Vagina (tissue), 2 donors: ENCODE results near the gene SPEF1.
A peak's percentile ranks its signal among the peaks of the same experiment; 100 is the strongest.

Experiments used
- POLR2A ChIP-seq, 2 donors: fragments of 450-650 bp; IDR thresholded peaks; one replicate each; pipeline ENCODE4 v1.6.1; 2017; ENCODE audit warnings: antibody characterized with exemption in 2 of 2, mild to moderate bottlenecking in 2 of 2, moderate library complexity in 2 of 2
- POLR2AphosphoS5 ChIP-seq, 2 donors: sonication (generic); formaldehyde crosslinking; IDR thresholded peaks; one replicate each; pipeline ENCODE4 v1.9.0; 2017; ENCODE audit warnings: antibody characterized with exemption in 2 of 2, mild to moderate bottlenecking in 2 of 2, low read depth in 1 of 2; ENCODE audit not compliant: insufficient read depth in 1 of 2
- TF ChIP-seq, protein P1 (sequence below), 3 experiments: fragments of 450-650 bp in 2 of 3; fragments of 200-600 bp in 1 of 3; sonication (generic) in 1 of 3; IDR thresholded peaks; one replicate each; pipeline ENCODE4 v1.5.1; 2017 to 2019; ENCODE audit warnings: antibody characterized with exemption in 3 of 3, mild to moderate bottlenecking in 2 of 3, moderate library complexity in 2 of 3

DNA sequence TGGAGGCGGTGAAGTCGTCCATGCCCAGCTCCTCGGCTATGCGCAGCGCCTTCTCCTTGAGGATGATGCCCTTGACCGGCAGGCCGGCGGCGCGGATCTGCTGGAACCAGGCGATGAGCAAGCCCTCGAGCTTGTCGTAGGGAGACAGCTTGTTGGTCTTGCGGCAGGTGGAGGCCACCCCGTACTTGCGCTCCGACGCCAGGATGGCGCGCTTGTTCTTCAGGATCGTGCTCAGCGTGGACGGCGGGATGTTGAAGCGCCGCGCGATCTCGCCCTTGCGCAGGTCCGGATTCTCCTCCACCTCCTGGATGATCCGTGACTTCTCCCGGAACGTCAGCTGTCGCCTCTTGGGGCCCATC is 4.9 kb upstream of the SPEF1 start:
- TF ChIP-seq, protein P1, sequence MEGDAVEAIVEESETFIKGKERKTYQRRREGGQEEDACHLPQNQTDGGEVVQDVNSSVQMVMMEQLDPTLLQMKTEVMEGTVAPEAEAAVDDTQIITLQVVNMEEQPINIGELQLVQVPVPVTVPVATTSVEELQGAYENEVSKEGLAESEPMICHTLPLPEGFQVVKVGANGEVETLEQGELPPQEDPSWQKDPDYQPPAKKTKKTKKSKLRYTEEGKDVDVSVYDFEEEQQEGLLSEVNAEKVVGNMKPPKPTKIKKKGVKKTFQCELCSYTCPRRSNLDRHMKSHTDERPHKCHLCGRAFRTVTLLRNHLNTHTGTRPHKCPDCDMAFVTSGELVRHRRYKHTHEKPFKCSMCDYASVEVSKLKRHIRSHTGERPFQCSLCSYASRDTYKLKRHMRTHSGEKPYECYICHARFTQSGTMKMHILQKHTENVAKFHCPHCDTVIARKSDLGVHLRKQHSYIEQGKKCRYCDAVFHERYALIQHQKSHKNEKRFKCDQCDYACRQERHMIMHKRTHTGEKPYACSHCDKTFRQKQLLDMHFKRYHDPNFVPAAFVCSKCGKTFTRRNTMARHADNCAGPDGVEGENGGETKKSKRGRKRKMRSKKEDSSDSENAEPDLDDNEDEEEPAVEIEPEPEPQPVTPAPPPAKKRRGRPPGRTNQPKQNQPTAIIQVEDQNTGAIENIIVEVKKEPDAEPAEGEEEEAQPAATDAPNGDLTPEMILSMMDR (IDR thresholded peaks at IDR 0.05): no peak
- TF ChIP-seq POLR2A (IDR thresholded peaks at IDR 0.05) (no peak), POLR2AphosphoS5 (IDR thresholded peaks at IDR 0.05; ENCODE audit: insufficient read depth in 1 of 2, low read depth in 1 of 2) (peak in 1 of 2 donors; percentile 41)
